Endothelial cell of umbilical vein (primary cell): ENCODE data around the gene GATAD2A. TPM values are rescaled to one million over a fixed set of nuclear protein-coding genes. Genes with fewer than 3 reads are reported as not detected.

Experiments
- BruUV-seq: library from RNA; stranded (reverse); fragments of 400-500 nt; replicated peaks from 2 replicates; lab custom pipeline; 2021; lab: Mats Ljungman, UMichigan
- CTCF ChIA-PET: fragments of 300-600, 350-600 bp; sonication (Branson Sonifier 250); formaldehyde crosslinking; loops from one replicate; lab custom pipeline; 2021; ENCODE audit warnings: antibody characterized with exemption, inconsistent platforms; lab: Charles Lee
- POLR2A ChIA-PET: fragments of 300-600, 350-600 bp; sonication (Branson Sonifier 250); formaldehyde crosslinking; loops from one replicate; lab custom pipeline; 2021; ENCODE audit warnings: antibody characterized with exemption, inconsistent platforms; lab: Charles Lee
- DNase-seq: peaks from one replicate; pipeline ENCODE4 v3.0.0-alpha.2; 2011; ENCODE audit warnings: low read depth, low spot score
- FAIRE-seq: peaks from 2 replicates; lab custom pipeline; 2011; peaks lifted over from hg19 to GRCh38; lab: Jason Lieb, UNC
- H2AFZ ChIP-seq: 2 replicates; pipeline ENCODE4 v1.6.0; 2012; ENCODE audit warnings: low read depth, low read length, control low read depth, inconsistent platforms
- H3K27ac ChIP-seq: 2 replicates; pipeline ENCODE4 v1.5.1; 2011; ENCODE audit warnings: low read depth, mild to moderate bottlenecking, control low read depth, low read length, moderate library complexity; ENCODE audit not compliant: insufficient read depth
- H3K27me3 ChIP-seq, 2 experiments: 2 replicates each; pipeline versions ENCODE4 v1.6.0 to v1.6.1; 2011; ENCODE audit warnings: low read length in 2 of 2, mixed read lengths in 1 of 2; ENCODE audit not compliant: control insufficient read depth in 2 of 2, insufficient read depth in 2 of 2
- H3K36me3 ChIP-seq, 2 experiments: 2 replicates in 1 of 2; 3 replicates in 1 of 2; pipeline ENCODE4 v1.5.1; 2011; ENCODE audit warnings: low read length in 2 of 2, mild to moderate bottlenecking in 1 of 2, moderate library complexity in 1 of 2; ENCODE audit not compliant: control insufficient read depth in 2 of 2, insufficient read depth in 2 of 2; ENCODE audit errors: extremely low read depth in 1 of 2
- H3K4me1 ChIP-seq: 3 replicates; pipeline ENCODE4 v1.5.1; 2011; ENCODE audit warnings: mild to moderate bottlenecking, low read length; ENCODE audit not compliant: control insufficient read depth, insufficient read depth; ENCODE audit errors: extremely low read depth
- H3K4me2 ChIP-seq: 2 replicates; pipeline ENCODE4 v1.6.1; 2011; ENCODE audit warnings: low read length, control low read depth, mixed read lengths; ENCODE audit not compliant: insufficient read depth
- H3K4me3 ChIP-seq, 3 experiments: fragments of 200-600 bp in 1 of 3; sonication (generic), shearing (Covaris generic) in 1 of 3; replicated peaks in 1 of 3; 2 replicates each; pipeline ENCODE4 v1.5.1; 2011 to 2016; ENCODE audit warnings: control low read depth in 3 of 3, low read length in 3 of 3, mild to moderate bottlenecking in 2 of 3, inconsistent platforms in 1 of 3, low read depth in 1 of 3, moderate library complexity in 1 of 3; ENCODE audit not compliant: insufficient read depth in 1 of 3
- H3K79me2 ChIP-seq: 2 replicates; pipeline ENCODE4 v1.6.0; 2012; ENCODE audit warnings: low read length, inconsistent platforms; ENCODE audit not compliant: control insufficient read depth, insufficient read depth
- H3K9ac ChIP-seq: replicated peaks from 2 replicates; pipeline ENCODE3; 2011; ENCODE audit warnings: low read length, control low read depth; ENCODE audit not compliant: insufficient read depth; ENCODE audit errors: extremely low read depth
- H3K9me1 ChIP-seq: replicated peaks from 3 replicates; pipeline ENCODE4 v1.6.0; 2011; ENCODE audit warnings: mild to moderate bottlenecking, low read length; ENCODE audit not compliant: control insufficient read depth, insufficient read depth; ENCODE audit errors: extremely low read depth
- H3K9me3 ChIP-seq: replicated peaks from 2 replicates; pipeline ENCODE4 v1.5.1; 2012; ENCODE audit warnings: low read length, inconsistent platforms; ENCODE audit not compliant: control insufficient read depth, insufficient read depth
- H4K20me1 ChIP-seq: replicated peaks from 2 replicates; pipeline ENCODE3; 2011; ENCODE audit warnings: mild to moderate bottlenecking, low read length; ENCODE audit not compliant: control insufficient read depth, insufficient read depth; ENCODE audit errors: extremely low read depth
- CTCF ChIP-seq, 2 donors: IDR thresholded peaks; 1 replicate in 1 of 2; 2 replicates in 1 of 2; pipeline ENCODE4 v1.5.1; 2011; ENCODE audit warnings: low read length in 2 of 2, mild to moderate bottlenecking in 2 of 2, moderate library complexity in 2 of 2, control low read depth in 1 of 2, inconsistent platforms in 1 of 2, low read depth in 1 of 2; ENCODE audit not compliant: insufficient read depth in 1 of 2; ENCODE audit errors: extremely low read depth in 1 of 2
- FOS ChIP-seq: IDR thresholded peaks from 2 replicates; pipeline ENCODE4 v1.6.1; 2011; ENCODE audit warnings: mild to moderate bottlenecking, low read length, moderate library complexity, borderline replicate concordance; ENCODE audit not compliant: insufficient read depth
- GATA2 ChIP-seq: IDR thresholded peaks from 2 replicates; pipeline ENCODE4 v1.7.0; 2011; ENCODE audit warnings: low read depth, mild to moderate bottlenecking, moderate library complexity, mixed read lengths, low read length; ENCODE audit not compliant: insufficient read length, insufficient read depth
- JUN ChIP-seq: IDR thresholded peaks from 2 replicates; pipeline ENCODE4 v1.6.1; 2011; ENCODE audit warnings: borderline replicate concordance, low read depth; ENCODE audit not compliant: insufficient read length, insufficient read depth
- MYC ChIP-seq: IDR thresholded peaks from one replicate; pipeline ENCODE4 v1.6.1; 2011; ENCODE audit warnings: mild to moderate bottlenecking, low read depth, low read length
- POLR2A ChIP-seq: IDR thresholded peaks from 2 replicates; pipeline ENCODE4 v1.6.1; 2012; ENCODE audit warnings: low read depth, mild to moderate bottlenecking, control low read depth, low read length
- POLR2AphosphoS5 ChIP-seq: IDR thresholded peaks from 2 replicates; pipeline ENCODE4 v1.6.1; 2012; ENCODE audit warnings: low read depth, mild to moderate bottlenecking, control low read depth, low read length, moderate library complexity; ENCODE audit not compliant: insufficient read depth
- dilution Hi-C: fragments of 300-500 bp; cut with MboI; formaldehyde crosslinking; loops from one replicate; pipeline ENCODE4 v1.15.0; 2019; ENCODE audit warnings: low sequenced_read_pairs; ENCODE audit not compliant: extremely low pct_ligation_motif_present
- intact Hi-C: fragments of 100-400 bp; cut with micrococcal nuclease; formaldehyde crosslinking; loops from one replicate; pipeline ENCODE4 v1.10.0; 2022
- polyA plus RNA-seq, 4 experiments: library from polyadenylated mRNA; depleted of rRNA in 3 of 4; stranded (reverse) in 3 of 4; unstranded in 1 of 4; fragments of >200 nt; gene quantifications; 2 replicates each; pipeline versions ENCODE4 v1.2.1 to v1.2.3, GENCODE V29; 2011 to 2012; ENCODE audit warnings: missing spikeins in 1 of 4
- total RNA-seq: library from RNA; stranded (reverse); gene quantifications from 2 replicates; pipeline ENCODE4 v1.2.3, GENCODE V29; 2021

The GATAD2A gene
- total and polyA plus RNA-seq, 2 donors (not counting 3 experiments of a cell fraction or from before 2014, with no cell fraction given): 27.3 to 134 TPM

- dilution Hi-C loops: no loop called here
- BruUV-seq: no TSS peak
- Histone ChIP-seq H2AFZ (no peak overlapping the region), H3K27ac (no peak overlapping the region), H3K4me2 (no peak overlapping the region), H3K4me3 (no peak overlapping the region), H3K36me3 (no peaks in the 10 kb centered on the region), H4K20me1 (no peaks in the 10 kb centered on the region), H3K9me3 (no peaks in the 10 kb centered on the region), H3K79me2 (peaks cover 24% of the 10 kb centered on the region), H3K9me1 (no peaks in the 10 kb centered on the region), H3K4me1 (peaks cover 19% of the 10 kb centered on the region), H3K27me3 (no peaks in the 10 kb centered on the region), H3K9ac (no peak overlapping the region)
- no peak for TF ChIP-seq GATA2
- no peak for TF ChIP-seq POLR2A
- no peak for TF ChIP-seq CTCF (IDR thresholded peaks at IDR 0.05; ENCODE audit: extremely low read depth in 1 of 2, insufficient read depth in 1 of 2, low read depth in 1 of 2, low read length in 2 of 2)
- no peak for TF ChIP-seq MYC
- POLR2A ChIA-PET: no interaction called here
- no peak for DNase-seq
- intact Hi-C loops: no loop called here
- CTCF ChIA-PET: interaction anchor here (0.7 to 1.3 kb wide), 5 partner anchors 10 to 39 kb away, joined by 3 to 5 read pairs (median 3); no protein-coding TSS in a partner anchor
- no peak for FAIRE-seq
Measured at GRCh38 chr19:19402656-19403372, 2.7 kb upstream of the GATAD2A start.

- CTCF ChIA-PET: interaction anchor here (0.7 to 4.7 kb wide), 7 partner anchors 12 to 264 kb away, joined by 3 to 39 read pairs (median 3); no protein-coding TSS in a partner anchor
Measured at GRCh38 chr19:19403373-19403901, 2.0 kb upstream of the GATAD2A start.

More at GRCh38 chr19:19403373-19403901, 2.0 kb upstream of the GATAD2A start:
- no peak overlapping the region for H3K9ac ChIP-seq
- no TSS peak for BruUV-seq
- no peak for FAIRE-seq
- no peaks in the 10 kb centered on the region for H3K27me3 ChIP-seq
- no peaks in the 10 kb centered on the region for H3K9me1 ChIP-seq
- no peak overlapping the region for H2AFZ ChIP-seq
- peak; percentile 13 for TF ChIP-seq FOS
- no peak for TF ChIP-seq POLR2A
- no peak for TF ChIP-seq POLR2AphosphoS5
- TF ChIP-seq JUN: no peak
- H3K27ac ChIP-seq: no peak overlapping the region
- intact Hi-C loops: no loop called here
- DNase-seq: no peak
- POLR2A ChIA-PET: no interaction called here
- peaks cover 19% of the 10 kb centered on the region for H3K4me1 ChIP-seq
- no peaks in the 10 kb centered on the region for H3K36me3 ChIP-seq
- no peak overlapping the region for H3K4me2 ChIP-seq
- dilution Hi-C loops: no loop called here
- no peaks in the 10 kb centered on the region for H3K9me3 ChIP-seq
- no peaks in the 10 kb centered on the region for H4K20me1 ChIP-seq
- no peak overlapping the region for H3K4me3 ChIP-seq
- peaks cover 28% of the 10 kb centered on the region for H3K79me2 ChIP-seq
